PC-9 (cell line): ENCODE results near the gene CAND1.

Experiments used
- EZH2 ChIP-seq: fragments of 200-600 bp; sonication (generic); IDR thresholded peaks from 2 replicates; pipeline ENCODE4 v1.8.0; 2017; ENCODE audit warnings: antibody characterized with exemption, low read depth
- TF ChIP-seq, protein P1 (sequence below): fragments of 200-600 bp; sonication (generic); conservative IDR thresholded peaks from 2 replicates; pipeline ENCODE4 v1.6.1; 2017; ENCODE audit warnings: mixed run types, antibody characterized with exemption, mild to moderate bottlenecking, moderate library complexity

DNA sequence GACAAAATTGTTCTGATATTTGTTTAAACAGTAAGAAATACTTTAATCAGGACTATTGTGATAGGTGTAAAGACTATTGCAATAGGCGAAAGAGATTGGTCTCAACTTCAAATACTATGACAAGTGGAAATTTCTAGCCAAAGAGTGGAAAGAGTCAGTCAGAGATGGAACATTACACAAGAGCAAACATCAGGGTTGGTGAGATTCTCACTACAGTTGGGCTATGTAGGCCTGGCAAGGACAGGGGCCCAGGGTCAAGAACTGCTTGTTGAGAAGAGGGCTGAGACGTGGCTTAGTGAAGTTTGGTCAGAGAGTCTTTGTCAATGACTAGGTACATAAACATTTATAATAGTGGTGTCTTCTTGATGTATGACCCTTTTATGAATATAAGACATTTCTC, 19.4 kb downstream of the CAND1 start:
- TF ChIP-seq, protein P1, sequence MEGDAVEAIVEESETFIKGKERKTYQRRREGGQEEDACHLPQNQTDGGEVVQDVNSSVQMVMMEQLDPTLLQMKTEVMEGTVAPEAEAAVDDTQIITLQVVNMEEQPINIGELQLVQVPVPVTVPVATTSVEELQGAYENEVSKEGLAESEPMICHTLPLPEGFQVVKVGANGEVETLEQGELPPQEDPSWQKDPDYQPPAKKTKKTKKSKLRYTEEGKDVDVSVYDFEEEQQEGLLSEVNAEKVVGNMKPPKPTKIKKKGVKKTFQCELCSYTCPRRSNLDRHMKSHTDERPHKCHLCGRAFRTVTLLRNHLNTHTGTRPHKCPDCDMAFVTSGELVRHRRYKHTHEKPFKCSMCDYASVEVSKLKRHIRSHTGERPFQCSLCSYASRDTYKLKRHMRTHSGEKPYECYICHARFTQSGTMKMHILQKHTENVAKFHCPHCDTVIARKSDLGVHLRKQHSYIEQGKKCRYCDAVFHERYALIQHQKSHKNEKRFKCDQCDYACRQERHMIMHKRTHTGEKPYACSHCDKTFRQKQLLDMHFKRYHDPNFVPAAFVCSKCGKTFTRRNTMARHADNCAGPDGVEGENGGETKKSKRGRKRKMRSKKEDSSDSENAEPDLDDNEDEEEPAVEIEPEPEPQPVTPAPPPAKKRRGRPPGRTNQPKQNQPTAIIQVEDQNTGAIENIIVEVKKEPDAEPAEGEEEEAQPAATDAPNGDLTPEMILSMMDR: no peak
- no peak for TF ChIP-seq EZH2
